Hippocampal formation (tissue), 2 donors: ENCODE results near the gene SLC22A2.
"Not testable (repeated sequence)": the region's sequence is repeated elsewhere in the genome, so short reads cannot be mapped to it uniquely, and the experiment has no call there.

Source experiments
- DNase-seq, 2 donors: peaks; one replicate each; lab custom pipeline; 2025; lab: John Stamatoyannopoulos, UW

Gene SLC22A2

GRCh38 chr6:160248538-160248937 lies 10.1 kb downstream of the SLC22A2 start:
- DNase-seq, result no peak

- no peak for DNase-seq
Measured at GRCh38 chr6:160247457-160247883, 11.2 kb downstream of the SLC22A2 start.

- DNase-seq, result no peak
Measured at GRCh38 chr6:160240691-160241084, 17.9 kb downstream of the SLC22A2 start.

- no peak for DNase-seq
Measured at GRCh38 chr6:160239929-160240690, 18.5 kb downstream of the SLC22A2 start.

- no peak for DNase-seq
Measured at GRCh38 chr6:160238761-160239751, 19.6 kb downstream of the SLC22A2 start.

- DNase-seq, result no peak
Measured at GRCh38 chr6:160238278-160238711, 20.3 kb downstream of the SLC22A2 start.

GRCh38 chr6:160237597-160238275 lies 20.9 kb downstream of the SLC22A2 start:
- not testable (repeated sequence) for DNase-seq

GRCh38 chr6:160236235-160236872 lies 22.3 kb downstream of the SLC22A2 start:
- DNase-seq, result not testable (repeated sequence)

GRCh38 chr6:160233950-160234640 lies 24.5 kb downstream of the SLC22A2 start:
- DNase-seq, result not testable (repeated sequence)

GRCh38 chr6:160227769-160228161 lies 30.9 kb downstream of the SLC22A2 start:
- DNase-seq, result no peak

- DNase-seq, result no peak
Measured at GRCh38 chr6:160227038-160227768, 31.4 kb downstream of the SLC22A2 start.

- no peak for DNase-seq
Measured at GRCh38 chr6:160226118-160226591, 32.5 kb downstream of the SLC22A2 start.

- DNase-seq, result no peak
Measured at GRCh38 chr6:160224639-160225237, 33.9 kb downstream of the SLC22A2 start.

GRCh38 chr6:160222491-160222890 lies 36.1 kb downstream of the SLC22A2 start:
- no peak for DNase-seq

GRCh38 chr6:160221918-160222317 lies 36.7 kb downstream of the SLC22A2 start:
- no peak for DNase-seq

- DNase-seq, result no peak
Measured at GRCh38 chr6:160221423-160221822, 37.2 kb downstream of the SLC22A2 start.

GRCh38 chr6:160218810-160219209 lies 39.8 kb downstream of the SLC22A2 start:
- no peak for DNase-seq

- DNase-seq, result no peak
Measured at GRCh38 chr6:160217863-160218262, 40.8 kb downstream of the SLC22A2 start.

GRCh38 chr6:160217073-160217472 lies 41.5 kb downstream of the SLC22A2 start:
- DNase-seq, result no peak

- DNase-seq, result no peak
Measured at GRCh38 chr6:160215232-160215631, 43.4 kb downstream of the SLC22A2 start.
